ENCODE data around the gene UHRF1.

The UHRF1 gene

DNA sequence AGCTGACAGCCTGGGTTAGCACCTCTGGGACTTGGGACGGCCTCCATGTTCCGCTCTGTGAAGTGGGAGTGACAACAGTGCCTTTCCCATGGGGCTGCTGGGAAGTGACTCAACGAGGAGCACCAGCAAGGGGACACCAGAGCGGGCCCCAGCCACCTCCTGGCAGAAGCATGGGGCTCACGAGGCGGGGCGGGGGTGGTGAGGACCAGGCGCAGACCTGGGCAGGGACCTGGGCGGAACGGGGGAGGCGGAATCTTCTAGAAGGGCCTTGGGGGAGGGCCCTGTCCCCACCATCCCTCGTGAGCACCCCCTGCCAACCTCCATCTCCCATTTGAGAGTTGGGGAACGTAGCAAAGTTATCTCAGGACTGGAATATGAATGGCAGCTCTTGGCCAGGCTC is 97.5 kb downstream of the UHRF1 start:
- Histone ChIP-seq H3K9ac (ENCODE audit: low read depth, low read length, poor library complexity, severe bottlenecking) (no peak overlapping the region), H2AFZ (ENCODE audit: low read length) (no peak overlapping the region), H3K9me2 (replicated peaks; ENCODE audit: low read depth, low read length) (no peaks in the 10 kb centered on the region), H3K4me3 (ENCODE audit: low read length, poor library complexity, severe bottlenecking) (no peak overlapping the region), H3F3A (ENCODE audit: low read depth) (no peaks in the 10 kb centered on the region), H3K27me3 (ENCODE audit: insufficient read depth, low read length, poor library complexity, severe bottlenecking) (no peaks in the 10 kb centered on the region), H3K9me3 (ENCODE audit: insufficient read depth, low read depth, low read length) (no peaks in the 10 kb centered on the region), H4K20me1 (ENCODE audit: insufficient read depth, low read length, poor library complexity, severe bottlenecking) (peaks cover 57% of the 10 kb centered on the region), H3K4me2 (ENCODE audit: low read depth, low read length, poor library complexity, severe bottlenecking) (no peak overlapping the region), H3K4me1 (ENCODE audit: insufficient read depth, low read length, poor library complexity, severe bottlenecking) (no peaks in the 10 kb centered on the region), H3K36me3 (ENCODE audit: insufficient read depth, low read length) (peaks cover 20% of the 10 kb centered on the region; the same call in 1 of the 2 replicates), H3K79me2 (ENCODE audit: insufficient read depth, low read length) (peaks cover 100% of the 10 kb centered on the region)
- TF ChIP-seq, protein P1, sequence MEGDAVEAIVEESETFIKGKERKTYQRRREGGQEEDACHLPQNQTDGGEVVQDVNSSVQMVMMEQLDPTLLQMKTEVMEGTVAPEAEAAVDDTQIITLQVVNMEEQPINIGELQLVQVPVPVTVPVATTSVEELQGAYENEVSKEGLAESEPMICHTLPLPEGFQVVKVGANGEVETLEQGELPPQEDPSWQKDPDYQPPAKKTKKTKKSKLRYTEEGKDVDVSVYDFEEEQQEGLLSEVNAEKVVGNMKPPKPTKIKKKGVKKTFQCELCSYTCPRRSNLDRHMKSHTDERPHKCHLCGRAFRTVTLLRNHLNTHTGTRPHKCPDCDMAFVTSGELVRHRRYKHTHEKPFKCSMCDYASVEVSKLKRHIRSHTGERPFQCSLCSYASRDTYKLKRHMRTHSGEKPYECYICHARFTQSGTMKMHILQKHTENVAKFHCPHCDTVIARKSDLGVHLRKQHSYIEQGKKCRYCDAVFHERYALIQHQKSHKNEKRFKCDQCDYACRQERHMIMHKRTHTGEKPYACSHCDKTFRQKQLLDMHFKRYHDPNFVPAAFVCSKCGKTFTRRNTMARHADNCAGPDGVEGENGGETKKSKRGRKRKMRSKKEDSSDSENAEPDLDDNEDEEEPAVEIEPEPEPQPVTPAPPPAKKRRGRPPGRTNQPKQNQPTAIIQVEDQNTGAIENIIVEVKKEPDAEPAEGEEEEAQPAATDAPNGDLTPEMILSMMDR (conservative IDR thresholded peaks at IDR 0.05; ENCODE audit: low read length), result no peak
- TF ChIP-seq EZH2phosphoT487 (IDR thresholded peaks at IDR 0.05; ENCODE audit: borderline replicate concordance), result no peak
